KBM-7 (cell line): ENCODE results near the gene BRINP3.

Experiments used
- DNase-seq: peaks from one replicate; pipeline ENCODE4 v3.0.0-alpha.2; 2015
- in situ Hi-C: fragments of 300-500 bp; cut with MboI; formaldehyde crosslinking; loops from 2 replicates; pipeline ENCODE4 v1.14.3; 2020; ENCODE audit warnings: low sequenced_read_pairs, low pct_unique_long_range_greater_than_20kb, mixed read lengths

Gene BRINP3

DNA sequence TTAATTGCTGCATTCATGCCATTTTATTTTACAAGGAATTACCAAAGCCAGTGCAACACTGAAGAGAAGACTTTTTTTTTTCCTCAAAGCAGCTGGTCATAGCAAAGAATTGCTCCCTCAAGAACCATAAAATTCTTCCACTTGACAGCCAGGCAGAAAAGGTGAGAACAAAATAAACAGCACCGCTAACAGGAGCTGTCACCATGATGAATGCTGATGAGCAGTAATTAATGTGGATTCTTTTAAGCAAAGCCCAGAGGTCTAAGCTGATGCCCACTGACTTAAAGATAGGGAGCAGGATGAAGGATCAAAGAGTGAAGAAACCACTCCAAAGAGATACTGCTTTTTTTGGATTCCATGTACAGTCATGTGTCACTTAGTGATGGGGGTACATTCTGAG lies 428.4 kb downstream of the BRINP3 start:
- DNase-seq = no peak
- in situ Hi-C loops = no loop called here
